PC-3 (cell line): ENCODE measurements around the gene FCF1. TPM values are rescaled to one million over a fixed set of nuclear protein-coding genes. Genes with fewer than 3 reads are reported as not detected.

Experiments used
- ATAC-seq: fragments of 200-7000 bp; cut with Tn5 transposase; 2 replicates; pipeline ENCODE4 v1.9.1; 2020; ENCODE audit warnings: mild to moderate bottlenecking, moderate library complexity
- BruUV-seq: library from RNA; stranded (reverse); fragments of 400-500 nt; replicated peaks from 2 replicates; lab custom pipeline; 2021; lab: Mats Ljungman, UMichigan
- CTCF ChIA-PET: fragments of 300-600 bp; sonication (Branson Sonifier 250); formaldehyde crosslinking; loops from one replicate; lab custom pipeline; 2022; ENCODE audit warnings: antibody characterized with exemption; lab: Charles Lee
- POLR2A ChIA-PET: fragments of 300-600 bp; sonication (Branson Sonifier 250); formaldehyde crosslinking; loops from one replicate; lab custom pipeline; 2022; ENCODE audit warnings: antibody characterized with exemption; ENCODE audit not compliant: unreplicated experiment; lab: Charles Lee
- DNase-seq: peaks from one replicate; pipeline ENCODE4 v3.0.0-alpha.2; 2015
- H2AFZ ChIP-seq: fragments of 300-600 bp; sonication (generic); 2 replicates; pipeline ENCODE4 v1.6.0; 2016; ENCODE audit warnings: antibody characterized with exemption, low read length
- H3F3A ChIP-seq: fragments of 300-600 bp; sonication (generic); one replicate; pipeline ENCODE4 v1.6.0; 2017; ENCODE audit warnings: antibody characterized with exemption, low read length, control low read depth, mild to moderate bottlenecking; ENCODE audit not compliant: unreplicated experiment
- H3K27ac ChIP-seq: fragments of 300-600 bp; sonication (generic); 2 replicates; pipeline ENCODE4 v1.5.1; 2016; ENCODE audit warnings: mild to moderate bottlenecking, low read length
- H3K27me3 ChIP-seq: fragments of 300-600 bp; sonication (generic); 2 replicates; pipeline ENCODE4 v1.6.1; 2016; ENCODE audit warnings: low read length, mixed read lengths
- H3K36me3 ChIP-seq: fragments of 300-600 bp; sonication (generic); 2 replicates; pipeline ENCODE4 v1.6.1; 2016; ENCODE audit warnings: low read depth, mixed run types, low read length, mixed read lengths
- H3K4me1 ChIP-seq: fragments of 300-600 bp; sonication (generic); 2 replicates; pipeline ENCODE4 v1.5.1; 2016; ENCODE audit warnings: low read length; ENCODE audit not compliant: insufficient read depth
- H3K4me2 ChIP-seq: fragments of 300-600 bp; sonication (generic); 2 replicates; pipeline ENCODE4 v1.6.0; 2016; ENCODE audit warnings: low read length
- H3K4me3 ChIP-seq: fragments of 300-600 bp; sonication (generic); 2 replicates; pipeline ENCODE4 v1.5.1; 2016; ENCODE audit warnings: mild to moderate bottlenecking, low read length, mixed read lengths
- H3K79me2 ChIP-seq: fragments of 300-600 bp; sonication (generic); 2 replicates; pipeline ENCODE4 v1.6.1; 2017; ENCODE audit warnings: low read length, mixed read lengths
- H3K9ac ChIP-seq: fragments of 300-600 bp; sonication (generic); 2 replicates; pipeline ENCODE4 v1.6.0; 2016; ENCODE audit warnings: mild to moderate bottlenecking, low read length
- H3K9me2 ChIP-seq: fragments of 300-600 bp; sonication (generic); replicated peaks from 2 replicates; pipeline ENCODE4 v1.6.1; 2016; ENCODE audit warnings: mixed run types, low read length, mixed read lengths
- H3K9me3 ChIP-seq: fragments of 300-600 bp; sonication (generic); 2 replicates; pipeline ENCODE4 v1.6.1; 2016; ENCODE audit warnings: low read length, mixed read lengths
- H4K20me1 ChIP-seq: fragments of 300-600 bp; sonication (generic); 2 replicates; pipeline ENCODE4 v1.6.1; 2016; ENCODE audit warnings: low read length, mixed read lengths
- CTCF ChIP-seq: fragments of 300-600 bp; sonication (generic); conservative IDR thresholded peaks from 2 replicates; pipeline ENCODE4 v1.5.1; 2017; ENCODE audit warnings: antibody characterized with exemption, low read depth, mild to moderate bottlenecking, low read length
- EZH2 ChIP-seq: fragments of 300-600 bp; sonication (generic); IDR thresholded peaks from one replicate; pipeline ENCODE4 v1.6.1; 2017; ENCODE audit warnings: antibody characterized with exemption, mild to moderate bottlenecking, low read length; ENCODE audit not compliant: unreplicated experiment
- EZH2phosphoT487 ChIP-seq: fragments of 300-600 bp; sonication (generic); IDR thresholded peaks from 2 replicates; pipeline ENCODE4 v1.6.1; 2018; ENCODE audit warnings: mild to moderate bottlenecking, antibody characterized with exemption, low read length, borderline replicate concordance
- intact Hi-C: fragments of 100-400 bp; cut with micrococcal nuclease; formaldehyde crosslinking; loops from 2 replicates; pipeline ENCODE4 v1.9.0; 2023
- total RNA-seq: library from RNA; depleted of rRNA; stranded (reverse); fragments of >200 nt; gene quantifications from 2 replicates; pipeline ENCODE4 v1.2.3, GENCODE V29; 2014

Gene FCF1
- total RNA-seq, 1 experiment from 2014 or later: 33.1 TPM

GRCh38 chr14:74720526-74720925 lies 7.6 kb downstream of the FCF1 start:
- Histone ChIP-seq H3K4me1 (no peaks in the 10 kb centered on the region), H2AFZ (no peak overlapping the region), H3K27me3 (no peaks in the 10 kb centered on the region), H3F3A (no peaks in the 10 kb centered on the region), H3K9ac (no peak overlapping the region), H3K79me2 (no peaks in the 10 kb centered on the region), H4K20me1 (no peaks in the 10 kb centered on the region), H3K27ac (no peak overlapping the region), H3K9me3 (no peaks in the 10 kb centered on the region), H3K4me3 (no peak overlapping the region), H3K9me2 (no peaks in the 10 kb centered on the region), H3K36me3 (peaks cover 27% of the 10 kb centered on the region), H3K4me2 (no peak overlapping the region)
- intact Hi-C loops: no loop called here
- ChIA-PET POLR2A (no interaction called here), CTCF (no interaction called here)
- TF ChIP-seq CTCF (no peak), EZH2phosphoT487 (no peak), EZH2 (no peak)
- DNase-seq: no peak
- ATAC-seq: no peak
- no TSS peak for BruUV-seq

GRCh38 chr14:74723134-74723533 lies 10.2 kb downstream of the FCF1 start:
- ATAC-seq (no peak), DNase-seq (no peak)
- CTCF ChIA-PET: no interaction called here
- Histone ChIP-seq H3K4me1 (no peaks in the 10 kb centered on the region), H3K9me2 (no peaks in the 10 kb centered on the region), H3K9ac (no peak overlapping the region), H2AFZ (no peak overlapping the region), H3K9me3 (no peaks in the 10 kb centered on the region), H3K27ac (no peak overlapping the region), H3K4me2 (no peak overlapping the region), H3K79me2 (no peaks in the 10 kb centered on the region), H3F3A (no peaks in the 10 kb centered on the region), H4K20me1 (no peaks in the 10 kb centered on the region), H3K4me3 (no peak overlapping the region), H3K27me3 (no peaks in the 10 kb centered on the region), H3K36me3 (peaks cover 14% of the 10 kb centered on the region)
- POLR2A ChIA-PET: no interaction called here
- TF ChIP-seq EZH2phosphoT487: no peak
- TF ChIP-seq CTCF: no peak
- TF ChIP-seq EZH2: no peak
- BruUV-seq: no TSS peak
- intact Hi-C loops: no loop called here

- intact Hi-C loops: no loop called here
- H3K4me1 ChIP-seq: no peaks in the 10 kb centered on the region
- no peak overlapping the region for H3K4me3 ChIP-seq
- no peak overlapping the region for H3K27ac ChIP-seq
- H3K27me3 ChIP-seq: no peaks in the 10 kb centered on the region
- H3K36me3 ChIP-seq: peaks cover 21% of the 10 kb centered on the region
- no peak overlapping the region for H3K4me2 ChIP-seq
- POLR2A ChIA-PET: no interaction called here
- TF ChIP-seq CTCF: no peak
- TF ChIP-seq EZH2: no peak
- TF ChIP-seq EZH2phosphoT487: no peak
- no peak overlapping the region for H3K9ac ChIP-seq
- DNase-seq: no peak
- CTCF ChIA-PET: no interaction called here
- no peaks in the 10 kb centered on the region for H3K9me2 ChIP-seq
- BruUV-seq: no TSS peak
- no peak for ATAC-seq
- no peaks in the 10 kb centered on the region for H4K20me1 ChIP-seq
- H3F3A ChIP-seq: no peaks in the 10 kb centered on the region
- H2AFZ ChIP-seq: no peak overlapping the region
- H3K79me2 ChIP-seq: no peaks in the 10 kb centered on the region
- H3K9me3 ChIP-seq: no peaks in the 10 kb centered on the region
Observed at GRCh38 chr14:74732387-74732786, 19.4 kb downstream of the FCF1 start.
